ENCODE results near the gene NPHS1. TPM values are rescaled to one million over a fixed set of nuclear protein-coding genes. Genes with fewer than 3 reads are reported as not detected.
"Not testable (repeated sequence)": the region's sequence is repeated elsewhere in the genome, so short reads cannot be mapped to it uniquely, and the experiment has no call there.

NPHS1 gene
- total RNA-seq, 1 experiment from 2014 or later, result not detected

- ChIA-PET POLR2A (ENCODE audit: unreplicated experiment) (no interaction called here), CTCF (no interaction called here)
- Histone ChIP-seq H3K4me1 (ENCODE audit: insufficient read depth, low read length) (peaks cover 7% of the 10 kb centered on the region; the same call in 1 of the 2 replicates), H3K27ac (ENCODE audit: low read length) (no peak overlapping the region), H2AFZ (ENCODE audit: low read length) (no peak overlapping the region), H3K9ac (ENCODE audit: low read length) (no peak overlapping the region), H3K4me3 (ENCODE audit: low read length) (no peak overlapping the region), H4K20me1 (ENCODE audit: low read length) (no peaks in the 10 kb centered on the region), H3K4me2 (ENCODE audit: low read length) (no peak overlapping the region), H3F3A (ENCODE audit: low read length, unreplicated experiment) (no peaks in the 10 kb centered on the region), H3K79me2 (ENCODE audit: low read length) (peaks cover 19% of the 10 kb centered on the region), H3K9me2 (replicated peaks; ENCODE audit: low read length) (no peaks in the 10 kb centered on the region), H3K9me3 (ENCODE audit: low read length) (no peaks in the 10 kb centered on the region), H3K27me3 (ENCODE audit: low read length) (no peaks in the 10 kb centered on the region), H3K36me3 (ENCODE audit: low read depth, low read length) (0 out of 2 replicates have a peak, but pooled peaks cover 3% of the 10 kb centered on the region)
- TF ChIP-seq EZH2 (IDR thresholded peaks at IDR 0.05; ENCODE audit: low read length, unreplicated experiment) (no peak), CTCF (conservative IDR thresholded peaks at IDR 0.05; ENCODE audit: low read depth, low read length) (no peak), EZH2phosphoT487 (IDR thresholded peaks at IDR 0.05; ENCODE audit: borderline replicate concordance, low read length) (no peak)
- no TSS peak for BruUV-seq (replicated peaks)
- intact Hi-C loops (cut with micrococcal nuclease), result no loop called here
- DNase-seq (no peak), ATAC-seq (no peak)
Measured at GRCh38 chr19:35896643-35897040, 44.3 kb upstream of the NPHS1 start.

- Histone ChIP-seq H2AFZ (ENCODE audit: low read length) (no peak overlapping the region), H3K36me3 (ENCODE audit: low read depth, low read length) (0 out of 2 replicates have a peak, but pooled peaks cover 3% of the 10 kb centered on the region), H3K27ac (ENCODE audit: low read length) (no peak overlapping the region), H3K4me1 (ENCODE audit: insufficient read depth, low read length) (peaks cover 3% of the 10 kb centered on the region; the same call in 1 of the 2 replicates), H3K79me2 (ENCODE audit: low read length) (peaks cover 19% of the 10 kb centered on the region), H3K4me2 (ENCODE audit: low read length) (no peak overlapping the region), H3K9ac (ENCODE audit: low read length) (no peak overlapping the region), H3F3A (ENCODE audit: low read length, unreplicated experiment) (no peaks in the 10 kb centered on the region), H3K9me2 (replicated peaks; ENCODE audit: low read length) (no peaks in the 10 kb centered on the region), H3K27me3 (ENCODE audit: low read length) (no peaks in the 10 kb centered on the region), H3K4me3 (ENCODE audit: low read length) (no peak overlapping the region), H4K20me1 (ENCODE audit: low read length) (no peaks in the 10 kb centered on the region), H3K9me3 (ENCODE audit: low read length) (no peaks in the 10 kb centered on the region)
- ATAC-seq (no peak), DNase-seq (no peak)
- POLR2A ChIA-PET (ENCODE audit: unreplicated experiment), result no interaction called here
- intact Hi-C loops (cut with micrococcal nuclease), result no loop called here
- CTCF ChIA-PET, result no interaction called here
- no TSS peak for BruUV-seq (replicated peaks)
- TF ChIP-seq EZH2phosphoT487 (IDR thresholded peaks at IDR 0.05; ENCODE audit: borderline replicate concordance, low read length), result no peak
- no peak for TF ChIP-seq CTCF (conservative IDR thresholded peaks at IDR 0.05; ENCODE audit: low read depth, low read length)
- no peak for TF ChIP-seq EZH2 (IDR thresholded peaks at IDR 0.05; ENCODE audit: low read length, unreplicated experiment)
Measured at GRCh38 chr19:35895911-35896642, 43.8 kb upstream of the NPHS1 start.

GRCh38 chr19:35894342-35894741 is 42.0 kb upstream of the NPHS1 start:
- Histone ChIP-seq H3K9me3 (ENCODE audit: low read length) (no peaks in the 10 kb centered on the region), H3K4me3 (ENCODE audit: low read length) (no peak overlapping the region), H2AFZ (ENCODE audit: low read length) (no peak overlapping the region), H4K20me1 (ENCODE audit: low read length) (no peaks in the 10 kb centered on the region), H3K36me3 (ENCODE audit: low read depth, low read length) (peaks cover 3% of the 10 kb centered on the region; the same call in 1 of the 2 replicates), H3K27ac (ENCODE audit: low read length) (no peak overlapping the region), H3K9ac (ENCODE audit: low read length) (no peak overlapping the region), H3K4me2 (ENCODE audit: low read length) (no peak overlapping the region), H3K9me2 (replicated peaks; ENCODE audit: low read length) (no peaks in the 10 kb centered on the region), H3K4me1 (ENCODE audit: insufficient read depth, low read length) (no peaks in the 10 kb centered on the region; the same call in 1 of the 2 replicates), H3K27me3 (ENCODE audit: low read length) (no peaks in the 10 kb centered on the region), H3K79me2 (ENCODE audit: low read length) (peaks cover 15% of the 10 kb centered on the region), H3F3A (ENCODE audit: low read length, unreplicated experiment) (no peaks in the 10 kb centered on the region)
- ATAC-seq (no peak), DNase-seq (no peak)
- ChIA-PET CTCF (no interaction called here), POLR2A (ENCODE audit: unreplicated experiment) (no interaction called here)
- intact Hi-C loops (cut with micrococcal nuclease), result no loop called here
- TF ChIP-seq EZH2 (IDR thresholded peaks at IDR 0.05; ENCODE audit: low read length, unreplicated experiment) (no peak), EZH2phosphoT487 (IDR thresholded peaks at IDR 0.05; ENCODE audit: borderline replicate concordance, low read length) (no peak), CTCF (conservative IDR thresholded peaks at IDR 0.05; ENCODE audit: low read depth, low read length) (no peak)
- BruUV-seq (replicated peaks), result no TSS peak

GRCh38 chr19:35891819-35892218 is 39.5 kb upstream of the NPHS1 start:
- H2AFZ ChIP-seq (ENCODE audit: low read length); H3K9ac ChIP-seq (ENCODE audit: low read length); H3K27me3 ChIP-seq (ENCODE audit: low read length); H4K20me1 ChIP-seq (ENCODE audit: low read length); DNase-seq; intact Hi-C loops (cut with micrococcal nuclease); ATAC-seq; H3K4me1 ChIP-seq (ENCODE audit: insufficient read depth, low read length); H3K9me2 ChIP-seq (replicated peaks; ENCODE audit: low read length); H3K4me3 ChIP-seq (ENCODE audit: low read length); H3F3A ChIP-seq (ENCODE audit: low read length, unreplicated experiment); BruUV-seq (replicated peaks); H3K36me3 ChIP-seq (ENCODE audit: low read depth, low read length); H3K27ac ChIP-seq (ENCODE audit: low read length); H3K79me2 ChIP-seq (ENCODE audit: low read length); H3K9me3 ChIP-seq (ENCODE audit: low read length); H3K4me2 ChIP-seq (ENCODE audit: low read length); POLR2A ChIA-PET (ENCODE audit: unreplicated experiment); CTCF ChIA-PET: not testable (repeated sequence)

Data from PC-3 (cell line).